IMR-90 (cell line): ENCODE results near the gene MEGF8. TPM values are rescaled to one million over a fixed set of nuclear protein-coding genes. Genes with fewer than 3 reads are reported as not detected.

Source experiments
- ATAC-seq: fragments of 200-7000 bp; cut with Tn5 transposase; 2 replicates; pipeline ENCODE4 v1.9.1; 2020; ENCODE audit warnings: low read depth, mild to moderate bottlenecking, moderate library complexity
- BruUV-seq: library from RNA; stranded (reverse); fragments of 400-500 nt; replicated peaks from 2 replicates; lab custom pipeline; 2021; lab: Mats Ljungman, UMichigan
- CTCF ChIA-PET: fragments of 300-600 bp; formaldehyde crosslinking; extraction: SDS; loops from one replicate; lab custom pipeline; 2021; ENCODE audit warnings: antibody characterized with exemption; lab: Yijun Ruan, JAX
- POLR2A ChIA-PET: fragments of 300-600 bp; sonication (Branson Sonifier 250); formaldehyde crosslinking; loops from one replicate; lab custom pipeline; 2022; ENCODE audit warnings: antibody characterized with exemption; ENCODE audit not compliant: unreplicated experiment; lab: Charles Lee
- DNase-seq: peaks from one replicate; pipeline ENCODE4 v3.0.0; 2013
- H2AFZ ChIP-seq: replicated peaks from 2 replicates; pipeline ENCODE3; 2013; ENCODE audit warnings: low read length, mild to moderate bottlenecking; ENCODE audit not compliant: poor library complexity
- H2AK5ac ChIP-seq: 2 replicates; pipeline ENCODE4 v1.6.1; 2013; ENCODE audit warnings: low read depth, low read length, inconsistent platforms
- H2AK9ac ChIP-seq: replicated peaks from 2 replicates; pipeline ENCODE3; 2013; ENCODE audit warnings: mild to moderate bottlenecking, low read depth, low read length, moderate library complexity; ENCODE audit not compliant: poor library complexity
- H2BK120ac ChIP-seq: 2 replicates; pipeline ENCODE4 v1.6.1; 2013; ENCODE audit warnings: low read depth, low read length, inconsistent platforms
- H2BK15ac ChIP-seq: 3 replicates; pipeline ENCODE4 v1.6.1; 2013; ENCODE audit warnings: low read depth, low read length, inconsistent platforms
- H2BK20ac ChIP-seq: 2 replicates; pipeline ENCODE4 v1.6.1; 2013; ENCODE audit warnings: low read depth, mild to moderate bottlenecking, inconsistent platforms, low read length, moderate library complexity
- H2BK5ac ChIP-seq: 2 replicates; pipeline ENCODE4 v1.6.1; 2013; ENCODE audit warnings: mild to moderate bottlenecking, low read depth, low read length, inconsistent platforms; ENCODE audit not compliant: poor library complexity, severe bottlenecking
- H3K14ac ChIP-seq: replicated peaks from 2 replicates; pipeline ENCODE4 v1.6.1; 2013; ENCODE audit warnings: low read depth, low read length, inconsistent platforms
- H3K18ac ChIP-seq: 2 replicates; pipeline ENCODE4 v1.6.1; 2013; ENCODE audit warnings: low read depth, low read length, control low read depth
- H3K23ac ChIP-seq: 2 replicates; pipeline ENCODE4 v1.6.1; 2013; ENCODE audit warnings: low read depth, low read length, inconsistent platforms
- H3K27ac ChIP-seq: 2 replicates; pipeline ENCODE4 v1.5.1; 2013; ENCODE audit warnings: mild to moderate bottlenecking, control low read depth, low read length; ENCODE audit not compliant: insufficient read depth
- H3K27me3 ChIP-seq: 2 replicates; pipeline ENCODE4 v1.6.1; 2013; ENCODE audit warnings: low read length; ENCODE audit not compliant: control insufficient read depth, insufficient read depth
- H3K36me3 ChIP-seq: 2 replicates; pipeline ENCODE4 v1.6.1; 2013; ENCODE audit warnings: low read length, mixed read lengths; ENCODE audit not compliant: control insufficient read depth, insufficient read depth
- H3K4ac ChIP-seq: 2 replicates; pipeline ENCODE4 v1.6.1; 2013; ENCODE audit warnings: low read depth, low read length, inconsistent platforms
- H3K4me1 ChIP-seq: 2 replicates; pipeline ENCODE4 v1.6.1; 2013; ENCODE audit warnings: low read length, mixed read lengths; ENCODE audit not compliant: control insufficient read depth, insufficient read depth
- H3K4me2 ChIP-seq: 2 replicates; pipeline ENCODE4 v1.6.1; 2013; ENCODE audit warnings: low read depth, mild to moderate bottlenecking, control low read depth, low read length, moderate library complexity
- H3K4me3 ChIP-seq: 2 replicates; pipeline ENCODE4 v1.5.1; 2013; ENCODE audit warnings: low read depth, mild to moderate bottlenecking, control low read depth, low read length, moderate library complexity; ENCODE audit not compliant: insufficient read depth
- H3K56ac ChIP-seq: 2 replicates; pipeline ENCODE4 v1.6.1; 2013; ENCODE audit warnings: low read length, inconsistent platforms; ENCODE audit not compliant: insufficient read depth; ENCODE audit errors: extremely low read depth
- H3K79me1 ChIP-seq, 2 experiments: 2 replicates each; pipeline ENCODE4 v1.6.1; 2013; ENCODE audit warnings: low read length in 2 of 2, inconsistent platforms in 1 of 2, low read depth in 1 of 2
- H3K9ac ChIP-seq: 2 replicates; pipeline ENCODE4 v1.6.1; 2013; ENCODE audit warnings: low read depth, low read length, control low read depth
- H3K9me1 ChIP-seq: 2 replicates; pipeline ENCODE4 v1.6.1; 2013; ENCODE audit warnings: low read length, inconsistent platforms; ENCODE audit not compliant: insufficient read depth
- H3K9me3 ChIP-seq: 2 replicates; pipeline ENCODE4 v1.6.1; 2013; ENCODE audit warnings: low read length; ENCODE audit not compliant: control insufficient read depth, insufficient read depth
- H4K20me1 ChIP-seq: 2 replicates; pipeline ENCODE4 v1.6.1; 2013; ENCODE audit warnings: low read length, inconsistent platforms; ENCODE audit not compliant: insufficient read depth
- H4K5ac ChIP-seq: 2 replicates; pipeline ENCODE4 v1.6.1; 2013; ENCODE audit warnings: mild to moderate bottlenecking, low read depth, low read length, control low read depth
- H4K8ac ChIP-seq, 2 experiments: 2 replicates each; pipeline ENCODE4 v1.6.1; 2013; ENCODE audit warnings: low read depth in 2 of 2, low read length in 2 of 2, control low read depth in 1 of 2, inconsistent platforms in 1 of 2
- H4K91ac ChIP-seq: 2 replicates; pipeline ENCODE4 v1.6.1; 2013; ENCODE audit warnings: low read depth, low read length, inconsistent platforms; ENCODE audit not compliant: insufficient read depth
- SMC3 ChIP-seq: fragments of 150-350 bp; IDR thresholded peaks from 2 replicates; pipeline ENCODE4 v1.6.1; 2016; ENCODE audit warnings: low read depth, mild to moderate bottlenecking, antibody characterized with exemption, low read length, moderate library complexity
- WGBS, 2 experiments: methylation state at CpG; one replicate each; pipeline versions ENCODE4 v1.1.5 to v1.1.7; 2013; ENCODE audit warnings: missing lambda C conversion rate in 2 of 2; ENCODE audit not compliant: insufficient read length in 1 of 2; ENCODE audit errors: extremely low coverage in 2 of 2; 5-methylcytosine and 5-hydroxymethylcytosine counted together
- dilution Hi-C: fragments of 300-500 bp; cut with HindIII; formaldehyde crosslinking; loops from one replicate; pipeline ENCODE4 v1.14.3; 2018; ENCODE audit warnings: low sequenced_read_pairs; ENCODE audit not compliant: unreplicated experiment
- in situ Hi-C: fragments of 300-500 bp; cut with MboI; formaldehyde crosslinking; loops from 3 replicates; pipeline ENCODE4 v1.14.3; 2019; ENCODE audit warnings: low sequenced_read_pairs, inconsistent platforms, mixed read lengths
- intact Hi-C: fragments of 100-400 bp; cut with micrococcal nuclease; formaldehyde crosslinking; loops from 2 replicates; pipeline ENCODE4 v1.10.0; 2022
- polyA plus RNA-seq, 3 experiments: library from polyadenylated mRNA; depleted of rRNA; stranded (reverse); fragments of >200 nt; gene quantifications; 2 replicates each; pipeline ENCODE4 v1.2.3, GENCODE V29; 2012; ENCODE audit warnings: low replicate concordance in 1 of 3
- total RNA-seq: library from RNA; depleted of rRNA; stranded (reverse); fragments of >200 nt; gene quantifications from 2 replicates; pipeline ENCODE4 v1.2.3, GENCODE V29; 2012

The MEGF8 gene
- total and polyA plus RNA-seq, 2 of the 4 experiments (the other 2 are of a cell fraction), result 2.3 to 12.5 TPM

GRCh38 chr19:42355896-42356295 lies 30.5 kb downstream of the MEGF8 start:
- no peak overlapping the region for H3K23ac ChIP-seq
- ATAC-seq (no peak), DNase-seq (no peak)
- no peaks in the 10 kb centered on the region for H3K79me1 ChIP-seq
- ChIA-PET CTCF (interaction anchor here (1.0 kb wide), 1 partner anchor 13 kb away, joined by 3 read pairs; no protein-coding TSS in a partner anchor), POLR2A (no interaction called here)
- H3K4ac ChIP-seq, result no peak overlapping the region
- BruUV-seq, result TSS peak; percentile 75
- no peak overlapping the region for H3K14ac ChIP-seq
- H2BK5ac ChIP-seq, result no peak overlapping the region
- no peak overlapping the region for H2BK15ac ChIP-seq
- H4K8ac ChIP-seq, result no peak overlapping the region
- H3K27ac ChIP-seq, result no peak overlapping the region
- H4K5ac ChIP-seq, result no peak overlapping the region
- H3K4me2 ChIP-seq, result no peak overlapping the region
- no peak for TF ChIP-seq SMC3
- H4K20me1 ChIP-seq, result no peaks in the 10 kb centered on the region
- no peak overlapping the region for H2AFZ ChIP-seq
- H3K9me1 ChIP-seq, result 0 out of 2 replicates have a peak, but pooled peaks cover 4% of the 10 kb centered on the region
- dilution Hi-C loops (no loop called here), intact Hi-C loops (no loop called here), in situ Hi-C loops (no loop called here)
- no peak overlapping the region for H2AK5ac ChIP-seq
- H2AK9ac ChIP-seq, result no peak overlapping the region
- no peak overlapping the region for H3K4me3 ChIP-seq
- H3K56ac ChIP-seq, result no peak overlapping the region
- peaks cover 35% of the 10 kb centered on the region for H3K36me3 ChIP-seq
- H3K27me3 ChIP-seq, result no peaks in the 10 kb centered on the region
- no peak overlapping the region for H2BK20ac ChIP-seq
- H3K4me1 ChIP-seq, result no peaks in the 10 kb centered on the region
- H4K91ac ChIP-seq, result no peak overlapping the region
- H3K9ac ChIP-seq, result no peak overlapping the region
- no peak overlapping the region for H3K18ac ChIP-seq
- H3K9me3 ChIP-seq, result no peaks in the 10 kb centered on the region
- WGBS, 2 experiments, result 100% methylated on average over 5 of the region's 12 CpGs; no CpG with 5 or more reads in 1 of the 2 experiments
- H2BK120ac ChIP-seq, result no peak overlapping the region
